ENCODE results near the gene NLRP9. TPM values are rescaled to one million over a fixed set of nuclear protein-coding genes. Genes with fewer than 3 reads are reported as not detected.

Gene NLRP9
- total and polyA plus RNA-seq, 2 of the 13 experiments (the other 11 are each of a cell fraction or from before 2014, with no cell fraction given) = not detected

DNA sequence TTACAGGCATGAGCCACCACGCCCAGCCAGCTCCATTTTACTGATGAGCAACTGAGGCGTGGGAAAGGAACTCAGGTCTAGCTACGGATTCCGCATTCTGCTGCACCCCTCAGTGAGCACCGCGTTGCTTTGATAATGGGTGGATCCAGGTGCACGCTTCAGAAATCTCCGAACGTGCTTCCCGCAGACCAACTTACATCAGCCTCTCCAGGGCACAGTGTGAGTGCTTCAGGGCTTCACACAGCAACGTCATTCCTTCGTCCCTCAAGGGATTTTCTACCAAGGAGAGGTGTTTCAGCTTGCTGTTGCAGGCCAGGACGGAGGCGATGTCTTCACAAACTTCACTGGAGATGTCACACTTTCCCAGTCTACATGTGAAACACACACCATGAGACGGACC, 21.7 kb downstream of the NLRP9 start (continued):
- TF ChIP-seq, protein P1, sequence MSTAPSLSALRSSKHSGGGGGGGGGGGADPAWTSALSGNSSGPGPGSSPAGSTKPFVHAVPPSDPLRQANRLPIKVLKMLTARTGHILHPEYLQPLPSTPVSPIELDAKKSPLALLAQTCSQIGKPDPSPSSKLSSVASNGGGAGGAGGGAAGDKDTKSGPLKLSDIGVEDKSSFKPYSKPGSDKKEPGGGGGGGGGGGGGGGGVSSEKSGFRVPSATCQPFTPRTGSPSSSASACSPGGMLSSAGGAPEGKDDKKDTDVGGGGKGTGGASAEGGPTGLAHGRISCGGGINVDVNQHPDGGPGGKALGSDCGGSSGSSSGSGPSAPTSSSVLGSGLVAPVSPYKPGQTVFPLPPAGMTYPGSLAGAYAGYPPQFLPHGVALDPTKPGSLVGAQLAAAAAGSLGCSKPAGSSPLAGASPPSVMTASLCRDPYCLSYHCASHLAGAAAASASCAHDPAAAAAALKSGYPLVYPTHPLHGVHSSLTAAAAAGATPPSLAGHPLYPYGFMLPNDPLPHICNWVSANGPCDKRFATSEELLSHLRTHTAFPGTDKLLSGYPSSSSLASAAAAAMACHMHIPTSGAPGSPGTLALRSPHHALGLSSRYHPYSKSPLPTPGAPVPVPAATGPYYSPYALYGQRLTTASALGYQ (CRISPR knock-in tag; IDR thresholded peaks at IDR 0.05) = no peak
- TF ChIP-seq ELF3 (CRISPR knock-in tag; IDR thresholded peaks at IDR 0.05) (no peak), ZSCAN9 (CRISPR knock-in tag; IDR thresholded peaks at IDR 0.05; ENCODE audit: borderline replicate concordance) (no peak), ZNF331 (CRISPR knock-in tag; IDR thresholded peaks at IDR 0.05) (no peak)

DNA sequence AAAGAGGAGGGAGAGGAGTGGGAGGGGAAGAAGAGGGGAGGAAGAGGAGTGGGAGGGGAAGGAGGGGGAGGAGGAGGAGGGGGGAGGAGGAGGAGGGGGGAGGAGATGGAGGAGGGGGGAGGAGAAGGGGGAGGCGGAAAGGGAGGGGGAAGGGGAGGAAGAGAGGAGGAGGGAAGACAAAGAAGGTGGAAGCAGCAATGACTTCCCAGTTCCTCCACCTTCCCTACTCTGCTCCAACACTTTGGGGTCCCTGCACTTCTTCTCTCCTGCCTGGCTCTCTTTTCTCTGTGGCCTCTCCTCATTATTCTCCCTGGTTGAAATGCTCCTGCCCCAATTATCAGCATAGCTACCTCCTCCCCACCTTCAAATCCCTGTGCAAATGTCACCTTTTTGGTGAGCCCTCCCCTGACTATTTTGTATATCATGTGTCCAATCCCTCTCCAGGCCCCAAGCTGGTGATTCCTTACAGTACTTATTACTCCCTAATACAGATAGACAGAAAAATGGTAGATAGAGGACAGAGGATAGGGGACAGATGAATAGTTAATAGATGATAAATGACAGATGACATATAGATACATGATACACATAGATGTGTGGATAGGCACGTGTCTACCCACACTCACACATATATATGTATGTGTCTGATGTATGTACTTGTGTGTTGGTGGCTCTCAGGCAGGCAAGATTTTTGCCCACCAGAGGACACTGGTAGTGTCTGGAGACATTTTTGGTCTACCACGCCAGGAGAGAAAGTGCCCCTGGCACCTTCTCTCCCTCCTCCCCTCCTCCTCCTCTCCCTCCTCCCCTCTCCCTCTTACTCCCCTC, 25.2 kb downstream of the NLRP9 start:
- ChIA-PET POLR2A (no interaction called here), CTCF (ENCODE audit: low intra/inter-chr PET ratio, low total read pairs) (no interaction called here)
- in situ Hi-C loops (cut with HindIII; ENCODE audit: extremely low pct_ligation_motif_present, low pct_unique_long_range_greater_than_20kb) = no loop called here
- no peak overlapping the region for H3K9ac ChIP-seq (ENCODE audit: insufficient read depth, low read depth, low read length)
- H3K9me3 ChIP-seq (ENCODE audit: low read length) = no peaks in the 10 kb centered on the region
- H2AFZ ChIP-seq (ENCODE audit: low read length) = no peak overlapping the region
- 0 out of 2 replicates have a peak, but pooled peaks have one; percentile 36 for TF ChIP-seq PCBP1 (IDR thresholded peaks at IDR 0.05; ENCODE audit: borderline replicate concordance, low read depth, low read length)
- TF ChIP-seq HNRNPK (IDR thresholded peaks at IDR 0.05; ENCODE audit: low read depth, low read length, poor library complexity, severe bottlenecking) = peak; percentile 84
- TF ChIP-seq ELF1 (CRISPR knock-in tag; IDR thresholded peaks at IDR 0.05) = no peak
- no peak overlapping the region for H3K27ac ChIP-seq (ENCODE audit: extremely low read length, insufficient read depth, low read length)
- DNase-seq (ENCODE audit: low spot score) (no peak), ATAC-seq (no peak), FAIRE-seq (no peak)
- no peaks in the 10 kb centered on the region for H3K79me2 ChIP-seq (ENCODE audit: insufficient read depth, low read length)
- H3K27me3 ChIP-seq (ENCODE audit: control insufficient read depth in 1 of 2, insufficient read depth in 2 of 2, low read length in 2 of 2) = peaks cover 0 to 7% of the 10 kb centered on the region in 2 experiments; a peak in 2 of 5 replicates
- no peaks in the 10 kb centered on the region for H4K20me1 ChIP-seq (ENCODE audit: insufficient read depth, low read length)
- no peaks in the 10 kb centered on the region for H3K4me1 ChIP-seq (ENCODE audit: insufficient read depth, low read length)
- WGBS (ENCODE audit: low lambda C conversion rate) = 42% methylated on average over 3 of the region's 3 CpGs
- H3K36me3 ChIP-seq (replicated peaks in 1 of 2; ENCODE audit: control insufficient read depth in 1 of 2, insufficient read depth in 2 of 2, low read length in 2 of 2) = no peaks in the 10 kb centered on the region
- no TSS peak for BruUV-seq (replicated peaks)
- intact Hi-C loops (cut with micrococcal nuclease; ENCODE audit: unreplicated experiment) = no loop called here
- H3K4me3 ChIP-seq (replicated peaks in 1 of 3; ENCODE audit: insufficient read depth in 1 of 3, low read depth in 2 of 3, low read length in 3 of 3) = no peak overlapping the region
- no peak overlapping the region for H3K4me2 ChIP-seq (ENCODE audit: low read depth, low read length)
